ENCODE results near the gene MSRB1. TPM values are rescaled to one million over a fixed set of nuclear protein-coding genes. Genes with fewer than 3 reads are reported as not detected.

The MSRB1 gene
- total RNA-seq, 4 donors from 2014 or later: 18.7 to 44.3 (median 31.7) TPM

- DNase-seq (ENCODE audit: low spot score in 2 of 2): peak; percentile 77 to 96
- 0 to 1% methylated on average over 44 to 53 of the region's 109 CpGs for WGBS, 2 donors
- intact Hi-C loops (cut with DNase I; ENCODE audit: low total_unique reads): no loop called here
- TF ChIP-seq, protein P1, sequence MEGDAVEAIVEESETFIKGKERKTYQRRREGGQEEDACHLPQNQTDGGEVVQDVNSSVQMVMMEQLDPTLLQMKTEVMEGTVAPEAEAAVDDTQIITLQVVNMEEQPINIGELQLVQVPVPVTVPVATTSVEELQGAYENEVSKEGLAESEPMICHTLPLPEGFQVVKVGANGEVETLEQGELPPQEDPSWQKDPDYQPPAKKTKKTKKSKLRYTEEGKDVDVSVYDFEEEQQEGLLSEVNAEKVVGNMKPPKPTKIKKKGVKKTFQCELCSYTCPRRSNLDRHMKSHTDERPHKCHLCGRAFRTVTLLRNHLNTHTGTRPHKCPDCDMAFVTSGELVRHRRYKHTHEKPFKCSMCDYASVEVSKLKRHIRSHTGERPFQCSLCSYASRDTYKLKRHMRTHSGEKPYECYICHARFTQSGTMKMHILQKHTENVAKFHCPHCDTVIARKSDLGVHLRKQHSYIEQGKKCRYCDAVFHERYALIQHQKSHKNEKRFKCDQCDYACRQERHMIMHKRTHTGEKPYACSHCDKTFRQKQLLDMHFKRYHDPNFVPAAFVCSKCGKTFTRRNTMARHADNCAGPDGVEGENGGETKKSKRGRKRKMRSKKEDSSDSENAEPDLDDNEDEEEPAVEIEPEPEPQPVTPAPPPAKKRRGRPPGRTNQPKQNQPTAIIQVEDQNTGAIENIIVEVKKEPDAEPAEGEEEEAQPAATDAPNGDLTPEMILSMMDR (IDR thresholded peaks at IDR 0.05): no peak
- TF ChIP-seq POLR2A (IDR thresholded peaks at IDR 0.05): no peak
- peak within 1 kb of the TSS; percentile 57 for H3K4me3 ChIP-seq (ENCODE audit: low read depth, poor library complexity, severe bottlenecking)
Observed at GRCh38 chr16:1983544-1984346, 40.7 kb upstream of the MSRB1 start, which contains the start of gene GFER. TSS of gene GFER (plus strand) at chr16:1984193. CDS start at chr16:1984219, 26 bp downstream.

GRCh38 chr16:1982991-1983543, 40.1 kb upstream of the MSRB1 start:
- H3K4me3 ChIP-seq (ENCODE audit: low read depth, poor library complexity, severe bottlenecking): peak overlapping the region; percentile 57
- no peak for TF ChIP-seq POLR2A (IDR thresholded peaks at IDR 0.05)
- TF ChIP-seq, protein P1 (IDR thresholded peaks at IDR 0.05): no peak
- 26 to 32% methylated on average over 19 of the region's 19 CpGs for WGBS, 2 donors
- intact Hi-C loops (cut with DNase I; ENCODE audit: low total_unique reads): no loop called here
- no peak for DNase-seq (ENCODE audit: low spot score in 2 of 2)

DNA sequence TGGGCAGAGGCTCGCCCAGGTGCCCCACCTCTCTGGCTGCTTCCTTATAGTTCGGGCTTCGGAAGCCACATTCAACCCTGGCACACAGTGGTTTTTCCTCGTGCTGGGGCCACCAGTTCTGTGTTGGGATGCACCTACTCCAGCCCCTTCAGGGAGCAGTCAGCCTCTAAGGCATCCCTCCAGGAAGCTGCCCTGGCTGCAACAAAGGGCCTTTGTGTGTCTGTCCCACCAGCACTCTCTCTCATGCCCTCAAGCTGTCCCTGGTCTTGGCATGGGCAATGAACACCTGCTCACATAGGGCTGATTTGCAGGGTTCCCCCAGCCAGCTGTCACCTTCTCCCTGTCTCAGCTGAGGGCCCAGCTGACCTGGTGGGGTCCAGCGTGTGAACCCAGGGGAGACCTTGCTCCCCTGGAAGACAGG, 39.0 kb upstream of the MSRB1 start:
- 37 to 41% methylated on average over 4 to 5 of the region's 5 CpGs for WGBS, 2 donors
- intact Hi-C loops (cut with DNase I; ENCODE audit: low total_unique reads): no loop called here
- no peak for DNase-seq (ENCODE audit: low spot score in 2 of 2)
- TF ChIP-seq, protein P1 (IDR thresholded peaks at IDR 0.05): no peak
- no peak for TF ChIP-seq POLR2A (IDR thresholded peaks at IDR 0.05)
- H3K4me3 ChIP-seq (ENCODE audit: low read depth, poor library complexity, severe bottlenecking): no peak overlapping the region

GRCh38 chr16:1981398-1981836, 38.4 kb upstream of the MSRB1 start, which contains the start of gene NOXO1:
TSS of gene NOXO1 (minus strand) at chr16:1981469. CDS start at chr16:1981179, 290 bp downstream.
- no peak for DNase-seq (ENCODE audit: low spot score in 2 of 2)
- H3K4me3 ChIP-seq (ENCODE audit: low read depth, poor library complexity, severe bottlenecking): no peak within 1 kb of the TSS
- no peak for TF ChIP-seq POLR2A (IDR thresholded peaks at IDR 0.05)
- TF ChIP-seq, protein P1 (IDR thresholded peaks at IDR 0.05): no peak
- intact Hi-C loops (cut with DNase I; ENCODE audit: low total_unique reads): no loop called here
- 28 to 30% methylated on average over 6 of the region's 6 CpGs for WGBS, 2 donors

- intact Hi-C loops (cut with DNase I; ENCODE audit: low total_unique reads): no loop called here
- DNase-seq (ENCODE audit: low spot score in 2 of 2): no peak
- TF ChIP-seq, protein P1 (IDR thresholded peaks at IDR 0.05): no peak
- TF ChIP-seq POLR2A (IDR thresholded peaks at IDR 0.05): no peak
- 20 to 22% methylated on average over 14 to 15 of the region's 16 CpGs for WGBS, 2 donors
- H3K4me3 ChIP-seq (ENCODE audit: low read depth, poor library complexity, severe bottlenecking): no peak overlapping the region
Observed at GRCh38 chr16:1980770-1981087, 37.7 kb upstream of the MSRB1 start.
